Epithelial cell of proximal tubule (primary cell): ENCODE measurements around the gene NTMT1. TPM values are rescaled to one million over a fixed set of nuclear protein-coding genes. Genes with fewer than 3 reads are reported as not detected.
"Not testable (repeated sequence)": the region's sequence is repeated elsewhere in the genome, so short reads cannot be mapped to it uniquely, and the experiment has no call there.

ENCODE experiments used
- DNase-seq: peaks from one replicate; pipeline ENCODE4 v3.0.0-alpha.2; 2011; ENCODE audit warnings: low read depth
- H3K4me3 ChIP-seq: 2 replicates; pipeline ENCODE4 v1.5.1; 2011; ENCODE audit warnings: low read depth, mild to moderate bottlenecking, low read length
- total RNA-seq: library from RNA; depleted of rRNA; stranded (reverse); fragments of >200 nt; gene quantifications from 2 replicates; pipeline ENCODE4 v1.2.3, GENCODE V29; 2015
- TF ChIP-seq, protein P1 (sequence below): conservative IDR thresholded peaks from 2 replicates; pipeline ENCODE4 v1.5.1; 2012; ENCODE audit warnings: low read depth, mild to moderate bottlenecking, low read length

NTMT1 gene
- total RNA-seq, 1 donor from 2014 or later, result 37.9 TPM

DNA sequence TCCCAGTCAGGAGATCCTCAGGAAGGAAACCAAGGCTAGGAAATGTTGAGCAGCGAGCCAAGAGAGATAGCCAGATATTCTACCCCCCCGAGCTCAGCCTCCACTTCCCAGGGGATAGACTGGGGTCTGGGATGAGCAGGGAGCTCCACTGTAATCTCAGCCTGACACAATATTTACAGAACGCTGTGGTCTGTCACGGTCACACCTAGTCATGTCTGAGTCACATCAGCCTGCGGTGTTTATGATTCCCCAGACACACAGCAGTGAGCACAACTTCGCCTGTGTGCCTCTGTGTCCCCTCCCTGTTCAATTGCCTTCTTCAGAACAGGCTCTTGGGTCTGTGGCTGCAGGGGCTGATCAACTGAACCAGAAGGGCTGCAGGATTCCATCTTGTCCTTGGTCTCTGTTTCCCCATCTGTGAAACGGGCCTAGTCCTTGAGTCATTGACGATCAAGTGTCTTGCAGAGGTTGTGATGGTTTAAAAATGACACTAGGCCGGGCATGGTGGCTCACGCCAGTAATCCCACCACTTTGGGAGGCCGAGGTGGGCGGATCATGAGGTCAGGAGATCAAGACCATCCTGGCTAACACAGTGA lies 30.9 kb downstream of the NTMT1 start:
- TF ChIP-seq, protein P1, sequence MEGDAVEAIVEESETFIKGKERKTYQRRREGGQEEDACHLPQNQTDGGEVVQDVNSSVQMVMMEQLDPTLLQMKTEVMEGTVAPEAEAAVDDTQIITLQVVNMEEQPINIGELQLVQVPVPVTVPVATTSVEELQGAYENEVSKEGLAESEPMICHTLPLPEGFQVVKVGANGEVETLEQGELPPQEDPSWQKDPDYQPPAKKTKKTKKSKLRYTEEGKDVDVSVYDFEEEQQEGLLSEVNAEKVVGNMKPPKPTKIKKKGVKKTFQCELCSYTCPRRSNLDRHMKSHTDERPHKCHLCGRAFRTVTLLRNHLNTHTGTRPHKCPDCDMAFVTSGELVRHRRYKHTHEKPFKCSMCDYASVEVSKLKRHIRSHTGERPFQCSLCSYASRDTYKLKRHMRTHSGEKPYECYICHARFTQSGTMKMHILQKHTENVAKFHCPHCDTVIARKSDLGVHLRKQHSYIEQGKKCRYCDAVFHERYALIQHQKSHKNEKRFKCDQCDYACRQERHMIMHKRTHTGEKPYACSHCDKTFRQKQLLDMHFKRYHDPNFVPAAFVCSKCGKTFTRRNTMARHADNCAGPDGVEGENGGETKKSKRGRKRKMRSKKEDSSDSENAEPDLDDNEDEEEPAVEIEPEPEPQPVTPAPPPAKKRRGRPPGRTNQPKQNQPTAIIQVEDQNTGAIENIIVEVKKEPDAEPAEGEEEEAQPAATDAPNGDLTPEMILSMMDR, result no peak
- no peak for DNase-seq

DNA sequence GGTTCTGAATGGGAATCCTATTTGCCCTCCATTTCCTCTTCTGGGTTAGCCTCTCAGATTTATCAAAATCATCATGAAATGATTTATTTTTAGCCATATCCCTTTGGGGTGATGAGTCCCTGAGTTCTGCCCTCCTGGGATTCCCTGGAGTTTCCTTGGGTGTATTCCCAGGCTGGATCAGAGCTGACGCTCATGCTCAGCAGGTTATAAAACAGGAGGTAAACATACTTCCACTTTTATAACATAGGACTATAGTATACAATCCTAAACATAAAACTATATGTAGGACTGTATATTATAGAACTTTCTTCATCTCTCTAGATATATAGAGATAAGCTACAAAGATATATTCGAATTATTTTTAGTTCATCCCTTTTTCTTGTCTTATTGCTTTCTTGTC lies 35.1 kb downstream of the NTMT1 start:
- DNase-seq, result no peak
- no peak overlapping the region for H3K4me3 ChIP-seq
- TF ChIP-seq, protein P1, result no peak

More for the DNA sequence above, 30.9 kb downstream of the NTMT1 start:
- H3K4me3 ChIP-seq, result no peak overlapping the region

DNA sequence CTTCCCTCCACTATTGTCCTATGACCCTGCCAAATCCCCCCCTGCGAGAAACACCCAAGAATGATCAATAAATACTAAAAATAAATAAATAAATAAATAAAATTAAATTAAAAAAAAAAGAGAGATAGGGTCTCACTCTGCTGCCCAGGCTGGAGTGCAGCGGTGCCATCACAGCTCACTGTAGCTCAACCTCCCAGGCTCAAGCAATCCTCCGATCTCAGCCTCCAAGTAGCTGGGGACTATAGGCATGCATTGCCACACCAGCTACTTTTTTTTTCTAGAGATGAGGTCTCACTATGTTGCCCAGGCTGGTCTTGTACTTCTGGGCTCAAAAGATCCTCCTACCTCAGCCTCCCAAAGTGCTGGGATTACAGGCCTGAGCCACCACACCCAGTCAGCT lies 36.3 kb downstream of the NTMT1 start:
- not testable (repeated sequence) for DNase-seq, H3K4me3 ChIP-seq

DNA sequence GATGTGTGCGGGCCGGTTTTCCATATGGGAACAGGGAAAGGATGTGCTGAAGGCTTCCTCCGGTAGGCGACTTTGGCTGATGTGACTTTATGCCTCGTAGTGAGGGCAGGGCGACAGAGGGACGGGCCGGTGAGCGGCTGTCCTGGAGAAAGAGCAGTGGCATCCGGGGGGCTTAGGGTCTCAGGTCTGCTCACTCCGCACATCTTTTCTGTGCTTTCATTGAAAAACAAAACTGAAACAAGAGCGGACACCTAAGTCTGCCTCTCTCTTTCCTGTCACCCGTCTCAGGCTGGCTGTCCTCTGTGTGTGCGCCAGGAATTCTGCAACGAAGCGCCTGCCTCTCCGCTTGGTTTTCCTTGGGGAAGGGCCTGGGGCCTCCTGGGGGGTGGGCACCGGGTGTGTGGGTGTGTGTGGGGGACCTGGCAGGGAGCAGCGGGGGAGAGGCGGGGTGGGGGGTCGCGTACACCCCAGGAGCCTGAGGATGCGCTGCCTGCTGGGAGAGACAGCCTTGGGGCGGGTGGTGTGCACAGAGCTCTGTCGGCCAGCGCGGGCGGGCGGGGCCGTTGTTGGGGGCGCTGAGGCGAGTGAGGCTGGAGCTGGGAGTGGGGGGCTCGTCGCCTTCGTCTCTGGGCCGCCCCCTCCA lies 38.9 kb downstream of the NTMT1 start:
- no peak overlapping the region for H3K4me3 ChIP-seq
- TF ChIP-seq, protein P1, result no peak

DNA sequence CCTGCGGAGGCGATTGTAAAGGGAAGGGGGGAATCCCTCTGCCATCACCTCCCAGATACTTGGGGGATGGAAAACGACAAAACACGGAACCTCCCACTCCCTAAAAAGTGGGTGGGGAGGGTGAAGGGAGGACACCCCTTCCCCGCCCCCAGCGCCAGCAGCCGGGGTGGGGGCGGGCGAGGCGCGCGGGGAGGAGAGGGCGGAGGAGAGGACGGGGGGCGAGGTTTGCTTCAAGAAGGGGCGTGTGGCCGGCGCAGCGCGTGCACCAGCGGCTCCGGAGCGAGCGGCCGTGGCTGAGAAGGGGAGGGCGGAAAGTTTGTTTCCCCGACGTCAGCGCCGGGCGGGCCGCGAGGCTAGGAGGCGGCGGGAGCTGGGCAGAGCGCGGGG lies 39.4 kb downstream of the NTMT1 start, which contains the start of gene PRRX2:
Gene PRRX2 (plus strand): TSS at position 259 of the 387 bp plus-strand sequence. CDS start 221 bp downstream, outside the sequence.
- no peak for DNase-seq
- TF ChIP-seq, protein P1, result no peak
- no peak within 1 kb of the TSS for H3K4me3 ChIP-seq

More for the DNA sequence above, 38.9 kb downstream of the NTMT1 start:
- no peak for DNase-seq

DNA sequence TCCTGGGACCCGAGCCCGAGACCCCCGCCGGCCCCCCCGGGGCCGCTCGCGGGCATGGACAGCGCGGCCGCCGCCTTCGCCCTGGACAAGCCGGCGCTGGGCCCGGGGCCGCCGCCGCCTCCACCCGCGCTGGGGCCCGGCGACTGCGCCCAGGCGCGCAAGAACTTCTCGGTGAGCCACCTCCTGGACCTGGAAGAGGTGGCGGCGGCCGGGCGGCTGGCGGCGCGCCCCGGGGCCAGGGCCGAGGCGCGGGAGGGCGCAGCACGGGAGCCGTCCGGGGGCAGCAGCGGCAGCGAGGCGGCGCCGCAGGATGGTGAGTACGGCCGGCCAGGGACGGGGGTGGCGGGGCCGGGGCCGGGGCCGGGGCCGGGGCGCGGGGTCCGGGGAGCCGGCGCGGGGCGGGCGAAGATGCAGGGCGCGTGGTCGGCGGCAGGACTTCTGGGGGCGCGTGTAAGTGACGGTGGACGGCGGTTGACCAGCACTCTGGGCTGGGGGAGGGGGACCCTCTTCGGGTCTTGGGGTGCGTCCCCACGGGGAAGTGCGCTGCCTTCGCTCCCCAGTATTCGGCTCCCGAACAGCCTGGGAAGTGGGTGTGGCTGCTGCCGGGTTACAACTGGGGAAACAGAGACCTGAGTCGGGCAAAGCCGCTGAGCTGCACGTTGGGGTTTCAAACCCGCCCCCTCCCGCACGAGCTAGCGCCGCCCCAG lies 40.0 kb downstream of the NTMT1 start:
- TF ChIP-seq, protein P1, result no peak
- H3K4me3 ChIP-seq, result no peak overlapping the region
- no peak for DNase-seq

DNA sequence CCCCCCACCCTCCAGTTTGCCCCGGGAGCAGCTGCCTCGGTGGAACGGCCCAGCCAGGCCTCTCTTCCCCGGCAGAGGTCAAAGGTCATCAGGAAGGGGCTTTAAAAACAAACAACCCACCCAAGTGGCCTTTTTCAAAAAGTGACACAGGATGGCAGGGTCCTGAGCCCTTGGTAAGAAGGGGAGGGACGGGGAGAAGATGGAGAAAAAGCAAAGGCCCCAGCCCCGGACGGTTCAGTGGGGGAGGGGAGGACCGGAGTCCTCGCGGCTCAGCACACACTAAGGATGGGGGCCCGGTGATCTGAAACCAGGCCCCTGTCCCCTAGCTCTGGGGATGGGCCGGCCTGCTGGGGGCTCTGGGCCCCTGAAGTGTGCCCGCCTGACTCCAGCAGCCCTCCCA lies 40.6 kb downstream of the NTMT1 start:
- TF ChIP-seq, protein P1, result no peak

More for the DNA sequence above, 40.6 kb downstream of the NTMT1 start:
- no peak overlapping the region for H3K4me3 ChIP-seq
- DNase-seq, result no peak
